B cell (primary cell): ENCODE results near the gene SRD5A1. TPM values are rescaled to one million over a fixed set of nuclear protein-coding genes. Genes with fewer than 3 reads are reported as not detected.

Experiments
- ATAC-seq: fragments of 200-7000 bp; cut with Tn5 transposase; one replicate; pipeline ENCODE4 v1.10.0; 2021; ENCODE audit warnings: low read depth, mild to moderate bottlenecking, moderate number of reproducible peaks, moderate library complexity
- CTCF ChIA-PET: fragments of 350-600 bp; sonication (Branson Sonifier 250); formaldehyde crosslinking; loops from one replicate; lab custom pipeline; 2021; ENCODE audit warnings: antibody characterized with exemption, inconsistent platforms; lab: Charles Lee
- POLR2A ChIA-PET: fragments of 350-600 bp; sonication (Branson Sonifier 250); formaldehyde crosslinking; loops from one replicate; lab custom pipeline; 2021; ENCODE audit warnings: antibody characterized with exemption; lab: Charles Lee
- DNase-seq: peaks from one replicate; pipeline ENCODE4 v3.0.0; 2013
- H2AFZ ChIP-seq: 2 replicates; pipeline ENCODE4 v1.6.1; 2012; ENCODE audit warnings: mild to moderate bottlenecking, low read depth, low read length; ENCODE audit not compliant: insufficient read depth, poor library complexity, severe bottlenecking
- H3K27ac ChIP-seq, 2 donors: 1 replicate in 1 of 2; 2 replicates in 1 of 2; pipeline ENCODE4 v1.5.1; 2012 to 2013; ENCODE audit warnings: low read length in 2 of 2, mild to moderate bottlenecking in 2 of 2, moderate library complexity in 1 of 2
- H3K27me3 ChIP-seq, 4 experiments: fragments of 200-600 bp in 1 of 4; sonication (generic) in 1 of 4; replicated peaks in 1 of 4; 1 replicate in 2 of 4; 2 replicates in 2 of 4; pipeline versions ENCODE4 v1.6.1 to v1.7.0; 2013 to 2016; ENCODE audit warnings: low read length in 3 of 4, mild to moderate bottlenecking in 2 of 4, mixed read lengths in 1 of 4, moderate library complexity in 1 of 4; ENCODE audit not compliant: insufficient read depth in 4 of 4, control insufficient read depth in 3 of 4; ENCODE audit errors: control extremely low read depth in 1 of 4
- H3K36me3 ChIP-seq, 2 experiments: replicated peaks in 1 of 2; 1 replicate in 1 of 2; 2 replicates in 1 of 2; pipeline versions ENCODE4 v1.6.1 to v1.7.1; 2013; ENCODE audit warnings: low read length in 1 of 2; ENCODE audit not compliant: insufficient read depth in 2 of 2, control insufficient read depth in 1 of 2; ENCODE audit errors: control extremely low read depth in 1 of 2, extremely low read depth in 1 of 2
- H3K4me1 ChIP-seq, 2 donors: fragments of 200-600 bp in 1 of 2; sonication (generic) in 1 of 2; 1 replicate in 1 of 2; 2 replicates in 1 of 2; pipeline versions ENCODE4 v1.5.1 to v1.6.1; 2013 to 2017; ENCODE audit warnings: low read length in 2 of 2; ENCODE audit not compliant: control insufficient read depth in 2 of 2, insufficient read depth in 2 of 2
- H3K4me2 ChIP-seq: replicated peaks from 2 replicates; pipeline ENCODE3; 2012; ENCODE audit warnings: mild to moderate bottlenecking, low read depth, low read length; ENCODE audit not compliant: poor library complexity, severe bottlenecking
- H3K4me3 ChIP-seq, 5 experiments: fragments of 200-600 bp in 1 of 5; sonication (generic) in 1 of 5; 1 replicate in 3 of 5; 2 replicates in 2 of 5; pipeline versions ENCODE4 v1.5.1 to v1.7.0; 2011 to 2016; ENCODE audit warnings: low read length in 4 of 5, mild to moderate bottlenecking in 4 of 5, low read depth in 2 of 5, control low read depth in 1 of 5, moderate library complexity in 1 of 5; ENCODE audit not compliant: insufficient read depth in 1 of 5; ENCODE audit errors: control extremely low read depth in 1 of 5, extremely low read depth in 1 of 5
- H3K79me2 ChIP-seq: fragments of 200-600 bp; sonication (generic); one replicate; pipeline ENCODE4 v1.6.0; 2016; ENCODE audit warnings: low read length; ENCODE audit not compliant: control insufficient read depth, insufficient read depth
- H3K9ac ChIP-seq: fragments of 200-600 bp; sonication (generic); 2 replicates; pipeline ENCODE4 v1.6.1; 2017; ENCODE audit warnings: mild to moderate bottlenecking, low read length, moderate library complexity
- H3K9me3 ChIP-seq, 3 donors: one replicate each; pipeline versions ENCODE4 v1.6.1 to v1.7.1; 2013; ENCODE audit warnings: low read length in 2 of 3; ENCODE audit not compliant: control insufficient read depth in 2 of 3, insufficient read depth in 1 of 3; ENCODE audit errors: control extremely low read depth in 1 of 3
- H4K20me1 ChIP-seq: 2 replicates; pipeline ENCODE4 v1.6.0; 2012; ENCODE audit warnings: mild to moderate bottlenecking, low read length; ENCODE audit not compliant: insufficient read depth, control insufficient read depth, poor library complexity, severe bottlenecking
- H3K27ac Mint-ChIP-seq: one replicate; pipeline ENCODE4 v1.8.0; 2021; ENCODE audit warnings: mixed read lengths
- H3K27me3 Mint-ChIP-seq: one replicate; pipeline ENCODE4 v1.8.0; 2021; ENCODE audit warnings: mixed read lengths
- H3K4me1 Mint-ChIP-seq: one replicate; pipeline ENCODE4 v1.8.0; 2021; ENCODE audit warnings: mixed read lengths
- H3K4me3 Mint-ChIP-seq: one replicate; pipeline ENCODE4 v1.8.0; 2021; ENCODE audit warnings: mixed read lengths
- H3K9me3 Mint-ChIP-seq: one replicate; pipeline ENCODE4 v1.8.0; 2022; ENCODE audit warnings: mixed read lengths; ENCODE audit not compliant: insufficient read depth
- EZH2 ChIP-seq: IDR thresholded peaks from 2 replicates; pipeline ENCODE4 v1.6.1; 2012; ENCODE audit warnings: borderline replicate concordance, low read depth, mild to moderate bottlenecking, moderate library complexity, low read length; ENCODE audit not compliant: insufficient read depth, poor library complexity, severe bottlenecking
- WGBS: methylation state at CpG from one replicate; pipeline ENCODE4 v1.1.5; 2013; ENCODE audit warnings: missing lambda C conversion rate; ENCODE audit not compliant: insufficient coverage; 5-methylcytosine and 5-hydroxymethylcytosine counted together
- intact Hi-C: fragments of 100-400 bp; cut with micrococcal nuclease; formaldehyde crosslinking; loops from one replicate; pipeline ENCODE4 v1.10.0; 2022
- polyA plus RNA-seq: library from polyadenylated mRNA; depleted of rRNA; stranded (reverse); fragments of >200 nt; gene quantifications from 2 replicates; pipeline ENCODE4 v1.2.3, GENCODE V29; 2012
- total RNA-seq, 2 donors: library from RNA; stranded (reverse); fragments of 120-200 nt in 1 of 2; gene quantifications; 1 replicate in 1 of 2; 2 replicates in 1 of 2; pipeline versions ENCODE4 v1.2.3 to v1.2.4, GENCODE V29; 2013 to 2022
- TF ChIP-seq, protein P1 (sequence below): fragments of 200-600 bp; IDR thresholded peaks from one replicate; pipeline ENCODE4 v1.8.0; 2022; ENCODE audit warnings: antibody characterized with exemption, mild to moderate bottlenecking

SRD5A1 gene
- total and polyA plus RNA-seq, 2 donors (not counting 1 experiment from before 2014, with no cell fraction given): 17.2 to 29.2 TPM

DNA sequence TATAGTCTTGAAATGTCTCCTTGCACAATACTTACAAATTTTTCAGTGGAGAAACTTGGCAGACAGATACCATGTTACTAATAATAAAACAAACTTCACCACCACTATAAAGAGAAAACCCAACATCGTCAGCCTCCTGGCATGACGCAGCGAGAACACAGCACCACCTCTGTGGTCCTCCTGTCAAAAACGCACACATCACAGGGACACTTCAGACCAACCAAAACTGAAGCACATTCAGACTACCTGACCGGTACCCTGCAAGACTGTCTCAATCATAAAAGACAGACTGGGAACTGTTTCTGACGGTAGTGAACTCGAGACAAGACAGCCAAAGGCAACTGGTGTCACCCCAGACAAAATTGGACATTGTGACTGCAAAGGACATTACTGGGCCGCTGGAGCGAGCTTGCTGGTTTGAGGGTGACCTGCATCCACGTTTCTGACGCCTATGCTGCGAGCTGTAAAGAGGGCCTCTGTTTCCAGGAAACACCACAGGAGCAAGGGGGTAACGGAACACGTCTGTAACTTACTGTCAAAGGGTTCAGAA lies 34.8 kb upstream of the SRD5A1 start:
- Mint-ChIP-seq H3K4me3 (no peak overlapping the region), H3K9me3 (no peaks in the 10 kb centered on the region), H3K4me1 (no peaks in the 10 kb centered on the region), H3K27me3 (no peaks in the 10 kb centered on the region), H3K27ac (no peak overlapping the region)
- peaks cover 0 to 5% (median 0%) of the 10 kb centered on the region in 3 donors for H3K9me3 ChIP-seq
- peaks cover 7 to 64% of the 10 kb centered on the region in 2 experiments for H3K36me3 ChIP-seq
- no peak overlapping the region for H3K9ac ChIP-seq
- H3K4me1 ChIP-seq: no peaks in the 10 kb centered on the region
- DNase-seq (no peak), ATAC-seq (no peak)
- H3K4me3 ChIP-seq: no peak overlapping the region
- no peaks in the 10 kb centered on the region for H3K27me3 ChIP-seq
- no peaks in the 10 kb centered on the region for H3K79me2 ChIP-seq
- TF ChIP-seq, protein P1, sequence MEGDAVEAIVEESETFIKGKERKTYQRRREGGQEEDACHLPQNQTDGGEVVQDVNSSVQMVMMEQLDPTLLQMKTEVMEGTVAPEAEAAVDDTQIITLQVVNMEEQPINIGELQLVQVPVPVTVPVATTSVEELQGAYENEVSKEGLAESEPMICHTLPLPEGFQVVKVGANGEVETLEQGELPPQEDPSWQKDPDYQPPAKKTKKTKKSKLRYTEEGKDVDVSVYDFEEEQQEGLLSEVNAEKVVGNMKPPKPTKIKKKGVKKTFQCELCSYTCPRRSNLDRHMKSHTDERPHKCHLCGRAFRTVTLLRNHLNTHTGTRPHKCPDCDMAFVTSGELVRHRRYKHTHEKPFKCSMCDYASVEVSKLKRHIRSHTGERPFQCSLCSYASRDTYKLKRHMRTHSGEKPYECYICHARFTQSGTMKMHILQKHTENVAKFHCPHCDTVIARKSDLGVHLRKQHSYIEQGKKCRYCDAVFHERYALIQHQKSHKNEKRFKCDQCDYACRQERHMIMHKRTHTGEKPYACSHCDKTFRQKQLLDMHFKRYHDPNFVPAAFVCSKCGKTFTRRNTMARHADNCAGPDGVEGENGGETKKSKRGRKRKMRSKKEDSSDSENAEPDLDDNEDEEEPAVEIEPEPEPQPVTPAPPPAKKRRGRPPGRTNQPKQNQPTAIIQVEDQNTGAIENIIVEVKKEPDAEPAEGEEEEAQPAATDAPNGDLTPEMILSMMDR: no peak
- no peak for TF ChIP-seq EZH2
- no peaks in the 10 kb centered on the region for H4K20me1 ChIP-seq
- 88% methylated on average over 14 of the region's 14 CpGs for WGBS
- H2AFZ ChIP-seq: no peak overlapping the region
- no peak overlapping the region for H3K4me2 ChIP-seq
- ChIA-PET POLR2A (no interaction called here), CTCF (no interaction called here)
- no peak overlapping the region for H3K27ac ChIP-seq
- intact Hi-C loops: no loop called here

DNA sequence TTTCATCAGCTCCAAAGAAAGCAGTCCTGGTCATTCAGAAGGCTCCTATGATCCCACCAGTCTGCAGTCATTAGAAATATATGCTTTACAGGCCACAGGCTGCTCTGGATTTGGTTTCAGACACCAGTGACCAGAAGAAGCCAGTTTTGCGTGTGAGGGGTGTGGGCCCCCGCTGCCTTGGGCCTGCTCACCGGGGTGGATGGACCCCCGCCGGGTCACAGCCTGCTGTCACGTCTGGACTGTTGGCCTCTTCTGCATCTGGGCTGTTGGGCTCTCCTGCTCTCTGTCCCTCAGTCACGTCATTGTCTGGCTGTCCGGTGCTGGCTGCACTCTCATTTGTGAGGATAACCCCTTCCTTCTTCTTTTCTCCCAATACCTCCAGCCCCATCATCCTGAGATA lies 33.5 kb upstream of the SRD5A1 start:
- Histone ChIP-seq H3K36me3 (peaks cover 11 to 77% of the 10 kb centered on the region in 2 experiments), H2AFZ (no peak overlapping the region), H3K9me3 (peaks cover 0 to 5% (median 0%) of the 10 kb centered on the region in 3 donors), H3K9ac (no peak overlapping the region), H4K20me1 (no peaks in the 10 kb centered on the region), H3K4me1 (no peaks in the 10 kb centered on the region), H3K27ac (no peak overlapping the region), H3K79me2 (no peaks in the 10 kb centered on the region), H3K4me2 (no peak overlapping the region), H3K27me3 (no peaks in the 10 kb centered on the region), H3K4me3 (no peak overlapping the region)
- no peak for DNase-seq
- ATAC-seq: no peak
- TF ChIP-seq, protein P1: no peak
- TF ChIP-seq EZH2: no peak
- intact Hi-C loops: no loop called here
- CTCF ChIA-PET: no interaction called here
- POLR2A ChIA-PET: no interaction called here
- H3K27me3 Mint-ChIP-seq: no peaks in the 10 kb centered on the region
- H3K4me1 Mint-ChIP-seq: no peaks in the 10 kb centered on the region
- no peak overlapping the region for H3K27ac Mint-ChIP-seq
- H3K4me3 Mint-ChIP-seq: no peak overlapping the region
- WGBS: 87% methylated on average over 8 of the region's 8 CpGs
- H3K9me3 Mint-ChIP-seq: no peaks in the 10 kb centered on the region
